WTC11 (cell line): ENCODE data around the gene PTP4A2. TPM values are rescaled to one million over a fixed set of nuclear protein-coding genes. Genes with fewer than 3 reads are reported as not detected.

Experiments
- ATAC-seq: fragments of 200-7000 bp; cut with Tn5 transposase; 2 replicates; pipeline ENCODE4 v1.10.0; 2021; ENCODE audit warnings: mild to moderate bottlenecking, moderate library complexity
- CTCF ChIA-PET: fragments of 300-600 bp; sonication (Branson Sonifier 250); formaldehyde crosslinking; loops from one replicate; lab custom pipeline; 2021; ENCODE audit warnings: antibody characterized with exemption; lab: Charles Lee
- POLR2A ChIA-PET: fragments of 350-600 bp; sonication (Branson Sonifier 250); formaldehyde crosslinking; loops from one replicate; lab custom pipeline; 2021; ENCODE audit warnings: antibody characterized with exemption; lab: Charles Lee
- DNase-seq: peaks from one replicate; pipeline ENCODE4 v3.0.0; 2021; ENCODE audit warnings: low spot score
- H3K27ac Mint-ChIP-seq: 2 replicates; pipeline ENCODE4 v1.8.0; 2021; ENCODE audit warnings: mixed read lengths
- H3K27me3 Mint-ChIP-seq: 2 replicates; pipeline ENCODE4 v1.8.0; 2021; ENCODE audit warnings: low read depth, mild to moderate bottlenecking, moderate library complexity, mixed read lengths
- H3K36me3 Mint-ChIP-seq: 2 replicates; pipeline ENCODE4 v1.8.0; 2021; ENCODE audit warnings: mixed read lengths
- H3K4me1 Mint-ChIP-seq: 2 replicates; pipeline ENCODE4 v1.8.0; 2022; ENCODE audit warnings: mixed read lengths
- H3K4me3 Mint-ChIP-seq: 2 replicates; pipeline ENCODE4 v1.8.0; 2021; ENCODE audit warnings: mild to moderate bottlenecking, moderate library complexity, mixed read lengths
- H3K9me3 Mint-ChIP-seq: 2 replicates; pipeline ENCODE4 v1.8.0; 2021; ENCODE audit warnings: mixed read lengths
- AR ChIP-seq: fragments of 250-450 bp; sonication (Bioruptor Pico); IDR thresholded peaks from 2 replicates; pipeline ENCODE4 v1.9.0; 2021; ENCODE audit warnings: mild to moderate bottlenecking
- ATF2 ChIP-seq: sonication (generic); formaldehyde crosslinking; IDR thresholded peaks from 2 replicates; pipeline ENCODE4 v1.8.1; 2022; ENCODE audit warnings: low read depth, missing genetic modification reagents, borderline replicate concordance
- CBFB ChIP-seq: sonication (generic); formaldehyde crosslinking; IDR thresholded peaks from 2 replicates; pipeline ENCODE4 v1.8.1; 2022; ENCODE audit warnings: mild to moderate bottlenecking, low read depth, missing genetic modification reagents
- E2F1 ChIP-seq: sonication (generic); formaldehyde crosslinking; IDR thresholded peaks from 2 replicates; pipeline ENCODE4 v1.8.0; 2022; ENCODE audit warnings: mild to moderate bottlenecking, missing genetic modification reagents
- ERG ChIP-seq: fragments of 250-450 bp; sonication (Bioruptor Pico); IDR thresholded peaks from 2 replicates; pipeline ENCODE4 v1.8.0; 2021; ENCODE audit warnings: mild to moderate bottlenecking
- FOXK1 ChIP-seq: sonication (generic); formaldehyde crosslinking; IDR thresholded peaks from 2 replicates; pipeline ENCODE4 v1.8.0; 2022; ENCODE audit warnings: mild to moderate bottlenecking, moderate library complexity, missing genetic modification reagents
- GABPB1 ChIP-seq: sonication (generic); formaldehyde crosslinking; IDR thresholded peaks from 2 replicates; pipeline ENCODE4 v1.8.1; 2023; ENCODE audit warnings: mild to moderate bottlenecking, missing genetic modification reagents
- IRF1 ChIP-seq: sonication (generic); formaldehyde crosslinking; IDR thresholded peaks from 2 replicates; pipeline ENCODE4 v1.8.0; 2023; ENCODE audit warnings: missing genetic modification reagents
- JAZF1 ChIP-seq: fragments of 250-450 bp; sonication (Bioruptor Pico); IDR thresholded peaks from 2 replicates; pipeline ENCODE4 v1.9.0; 2021; ENCODE audit warnings: moderate library complexity, mild to moderate bottlenecking, inconsistent platforms
- MYBL2 ChIP-seq: sonication (generic); formaldehyde crosslinking; IDR thresholded peaks from 2 replicates; pipeline ENCODE4 v1.8.1; 2023; ENCODE audit warnings: mild to moderate bottlenecking, moderate library complexity, missing genetic modification reagents
- NFE2L1 ChIP-seq: sonication (generic); formaldehyde crosslinking; IDR thresholded peaks from 2 replicates; pipeline ENCODE4 v1.8.1; 2023; ENCODE audit warnings: missing genetic modification reagents
- NR1H2 ChIP-seq: sonication (generic); formaldehyde crosslinking; IDR thresholded peaks from 2 replicates; pipeline ENCODE4 v1.9.0; 2021; ENCODE audit warnings: mild to moderate bottlenecking, moderate library complexity, missing genetic modification reagents
- OVOL2 ChIP-seq: fragments of 250-450 bp; sonication (Bioruptor Pico); IDR thresholded peaks from 2 replicates; pipeline ENCODE4 v1.9.0; 2021; ENCODE audit warnings: mild to moderate bottlenecking, borderline replicate concordance
- PRRX2 ChIP-seq: fragments of 250-450 bp; sonication (Bioruptor Pico); IDR thresholded peaks from 2 replicates; pipeline ENCODE4 v1.8.0; 2021; ENCODE audit warnings: mild to moderate bottlenecking
- SMAD3 ChIP-seq: sonication (generic); formaldehyde crosslinking; IDR thresholded peaks from 2 replicates; pipeline ENCODE4 v1.8.0; 2022; ENCODE audit warnings: missing genetic modification reagents, mild to moderate bottlenecking, borderline replicate concordance
- TEAD4 ChIP-seq: sonication (generic); formaldehyde crosslinking; IDR thresholded peaks from 2 replicates; pipeline ENCODE4 v1.8.0; 2022; ENCODE audit warnings: mild to moderate bottlenecking, missing genetic modification reagents
- ZBTB21 ChIP-seq: sonication (generic); formaldehyde crosslinking; IDR thresholded peaks from 2 replicates; pipeline ENCODE4 v1.8.1; 2023; ENCODE audit warnings: mild to moderate bottlenecking, missing genetic modification reagents, borderline replicate concordance
- ZMAT4 ChIP-seq: fragments of 250-450 bp; sonication (Bioruptor Pico); IDR thresholded peaks from 2 replicates; pipeline ENCODE4 v1.9.0; 2021; ENCODE audit warnings: mild to moderate bottlenecking
- ZNF416 ChIP-seq: fragments of 250-450 bp; sonication (Bioruptor Pico); IDR thresholded peaks from 2 replicates; pipeline ENCODE4 v1.9.0; 2021; ENCODE audit warnings: mild to moderate bottlenecking, inconsistent platforms
- ZNF425 ChIP-seq: fragments of 250-450 bp; sonication (Bioruptor Pico); conservative IDR thresholded peaks from 2 replicates; pipeline ENCODE4 v1.9.0; 2021; ENCODE audit warnings: mild to moderate bottlenecking
- total RNA-seq: library from RNA; stranded (reverse); gene quantifications from 3 replicates; pipeline ENCODE4 v1.2.3, GENCODE V29; 2021

Gene PTP4A2
- total RNA-seq, 1 experiment from 2014 or later, result 172 TPM

- DNase-seq, result no peak
- no peak for TF ChIP-seq ZMAT4
- TF ChIP-seq ZNF416 (CRISPR knock-in tag), result no peak
- no peak for TF ChIP-seq ATF2
- no peak for TF ChIP-seq GABPB1 (CRISPR knock-in tag)
- TF ChIP-seq CBFB (CRISPR knock-in tag), result no peak
- TF ChIP-seq OVOL2 (CRISPR knock-in tag), result no peak
- TF ChIP-seq TEAD4 (CRISPR knock-in tag), result no peak
- TF ChIP-seq IRF1 (CRISPR knock-in tag), result no peak
- no peak for TF ChIP-seq SMAD3 (CRISPR knock-in tag)
- no peak for TF ChIP-seq AR (CRISPR knock-in tag)
- TF ChIP-seq NFE2L1 (CRISPR knock-in tag), result no peak
- no peak for TF ChIP-seq FOXK1
- TF ChIP-seq ERG (CRISPR knock-in tag), result no peak
- no peak for TF ChIP-seq ZNF425
- no peak for TF ChIP-seq ZBTB21 (CRISPR knock-in tag)
- TF ChIP-seq PRRX2 (CRISPR knock-in tag), result no peak
- no peak for TF ChIP-seq MYBL2 (CRISPR knock-in tag)
- TF ChIP-seq JAZF1 (CRISPR knock-in tag), result no peak
- no peak for TF ChIP-seq NR1H2
- TF ChIP-seq E2F1, result no peak
- TF ChIP-seq, all 79 proteins: peak for 0
- ChIA-PET POLR2A (interaction anchor here (0.5 to 1.4 kb wide), 3 partner anchors 12 to 88 kb away, joined by 3 to 4 read pairs (median 4); no protein-coding TSS in a partner anchor), CTCF (interaction anchor here (0.7 to 2.3 kb wide), 5 partner anchors 10 to 168 kb away, joined by 3 to 9 read pairs (median 3); partner anchors contain the start of gene ADGRB2)
- Mint-ChIP-seq H3K4me3 (no peak overlapping the region), H3K4me1 (peaks cover 71% of the 10 kb centered on the region), H3K27me3 (no peaks in the 10 kb centered on the region), H3K27ac (peak overlapping the region; percentile 79), H3K36me3 (peaks cover 4% of the 10 kb centered on the region; the same call in 1 of the 2 replicates), H3K9me3 (no peaks in the 10 kb centered on the region)
- ATAC-seq, result no peak
Observed at GRCh38 chr1:31932491-31933316, 5.5 kb downstream of the PTP4A2 start.
